H1 (cell line): ENCODE results near the gene SAAL1. TPM values are rescaled to one million over a fixed set of nuclear protein-coding genes. Genes with fewer than 3 reads are reported as not detected.

Experiments
- ASH2L ChIP-seq: fragments of 200-600, 300-600 bp; sonication (generic); IDR thresholded peaks from one replicate; pipeline ENCODE4 v1.7.1; 2017; ENCODE audit warnings: low read length
- CHD7 ChIP-seq: fragments of 300-600 bp; sonication (generic); IDR thresholded peaks from 2 replicates; pipeline ENCODE4 v1.7.1; 2012; ENCODE audit warnings: low read length, moderate library complexity, mild to moderate bottlenecking, inconsistent platforms; ENCODE audit not compliant: insufficient replicate concordance
- CTBP2 ChIP-seq: IDR thresholded peaks from 2 replicates; pipeline ENCODE4 v1.7.0; 2011; ENCODE audit warnings: borderline replicate concordance, mild to moderate bottlenecking, moderate library complexity, mixed read lengths, low read length; ENCODE audit not compliant: insufficient read depth, insufficient read length
- NANOG ChIP-seq: IDR thresholded peaks from 2 replicates; pipeline ENCODE4 v1.6.1; 2011; ENCODE audit warnings: low read length, low read depth, mild to moderate bottlenecking, inconsistent platforms; ENCODE audit not compliant: insufficient read depth, poor library complexity, severe bottlenecking
- RBBP5 ChIP-seq: IDR thresholded peaks from 2 replicates; pipeline ENCODE4 v1.7.1; 2012; ENCODE audit warnings: low read depth, mild to moderate bottlenecking, inconsistent platforms, low read length, moderate library complexity, borderline replicate concordance
- RNF2 ChIP-seq: fragments of 200-900, 300-1000 bp; sonication (generic); IDR thresholded peaks from 2 replicates; pipeline ENCODE4 v1.7.1; 2016; ENCODE audit warnings: borderline replicate concordance, low read depth, mild to moderate bottlenecking, antibody characterized with exemption, low read length; ENCODE audit not compliant: poor library complexity, severe bottlenecking; ENCODE audit errors: missing control alignments
- SIX5 ChIP-seq: IDR thresholded peaks from 2 replicates; pipeline ENCODE4 v1.6.1; 2011; ENCODE audit warnings: mild to moderate bottlenecking, low read depth, low read length
- SUZ12 ChIP-seq: fragments of 200-600 bp; sonication (generic); IDR thresholded peaks from 2 replicates; pipeline ENCODE4 v1.6.1; 2012; ENCODE audit warnings: mild to moderate bottlenecking, inconsistent platforms, low read length, moderate library complexity, mixed read lengths
- TAF1 ChIP-seq: IDR thresholded peaks from 2 replicates; pipeline ENCODE4 v1.6.1; 2011; ENCODE audit warnings: mild to moderate bottlenecking, low read depth, low read length
- polyA plus RNA-seq, 7 experiments: library from polyadenylated mRNA; depleted of rRNA in 3 of 7; stranded (reverse) in 5 of 7; unstranded in 2 of 7; fragments of >200 nt in 5 of 7; fragments of 200-250 nt in 2 of 7; gene quantifications; 1 replicate in 5 of 7; 2 replicates in 1 of 7; 4 replicates in 1 of 7; pipeline versions ENCODE4 v1.2.1 to v1.2.3, GENCODE V29; 2011 to 2013; ENCODE audit warnings: missing spikeins in 2 of 7, mixed read lengths in 2 of 7
- total RNA-seq: library from RNA; stranded (reverse); fragmentation: NEBNext Ultra II Directional; extraction: Animal tissue kit (Norgen Biotek cat#: 25700); gene quantifications from 2 replicates; pipeline ENCODE4 v1.2.1, GENCODE V29; 2021

Gene SAAL1
- total and polyA plus RNA-seq, 2 of the 8 experiments (the other 6 are each of a cell fraction or from before 2014, with no cell fraction given) = 26.4 to 46.6 TPM

DNA sequence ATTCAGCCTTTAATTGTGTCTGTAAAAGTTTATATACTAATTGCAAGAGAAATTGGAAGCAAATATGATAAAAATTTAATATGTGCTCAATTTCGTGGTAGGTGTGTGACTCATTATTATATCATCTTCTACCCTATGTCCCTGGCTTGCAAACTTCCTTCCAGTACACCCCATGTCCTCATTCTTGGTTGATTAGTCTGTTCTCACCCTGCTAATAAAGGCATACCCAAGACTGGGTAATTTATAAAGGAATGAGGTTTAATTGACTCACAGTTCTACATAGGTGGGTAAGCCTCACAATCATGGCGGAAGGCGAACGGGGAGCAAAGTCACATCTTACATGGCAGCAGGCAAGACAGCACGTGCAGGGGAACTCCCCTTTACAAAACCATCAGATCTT, 38.4 kb upstream of the SAAL1 start (continued):
- TF ChIP-seq CHD7 = no peak
- TF ChIP-seq SIX5 = no peak
- no peak for TF ChIP-seq NANOG
- TF ChIP-seq RBBP5 = no peak
- no peak for TF ChIP-seq SUZ12
- no peak for TF ChIP-seq TAF1
- no peak for TF ChIP-seq RNF2
- TF ChIP-seq ASH2L = no peak
- TF ChIP-seq CTBP2 = no peak
